Activated B cell treated with CpG ODN at 0.5 μM for 24 hours (primary cell): ENCODE measurements around the gene KIAA0825. TPM values are rescaled to one million over a fixed set of nuclear protein-coding genes. Genes with fewer than 3 reads are reported as not detected.
"Not testable (repeated sequence)": the region's sequence is repeated elsewhere in the genome, so short reads cannot be mapped to it uniquely, and the experiment has no call there.

Source experiments
- ATAC-seq: fragments of 200-7000 bp; cut with Tn5 transposase; one replicate; pipeline ENCODE4 v1.10.0; 2021; ENCODE audit warnings: low read depth, mild to moderate bottlenecking, moderate library complexity
- CTCF ChIA-PET: fragments of 350-600 bp; sonication (Branson Sonifier 250); formaldehyde crosslinking; loops from one replicate; lab custom pipeline; 2021; ENCODE audit warnings: antibody characterized with exemption; lab: Charles Lee
- POLR2A ChIA-PET: fragments of 350-600 bp; sonication (Branson Sonifier 250); formaldehyde crosslinking; loops from one replicate; lab custom pipeline; 2021; ENCODE audit warnings: antibody characterized with exemption; lab: Charles Lee
- DNase-seq: peaks from one replicate; pipeline ENCODE4 v3.0.0; 2022
- H3K27ac Mint-ChIP-seq: one replicate; pipeline ENCODE4 v1.8.0; 2020; ENCODE audit warnings: mixed read lengths
- H3K27me3 Mint-ChIP-seq: one replicate; pipeline ENCODE4 v1.8.0; 2021; ENCODE audit warnings: mixed read lengths
- H3K36me3 Mint-ChIP-seq: one replicate; pipeline ENCODE4 v1.8.0; 2021; ENCODE audit warnings: low read depth, mixed read lengths
- H3K4me1 Mint-ChIP-seq: one replicate; pipeline ENCODE4 v1.8.0; 2021; ENCODE audit warnings: mixed read lengths
- H3K4me3 Mint-ChIP-seq: one replicate; pipeline ENCODE4 v1.8.0; 2020; ENCODE audit warnings: mild to moderate bottlenecking, mixed read lengths
- H3K9me3 Mint-ChIP-seq: one replicate; pipeline ENCODE4 v1.8.0; 2020; ENCODE audit warnings: mixed read lengths
- CTCF ChIP-seq: fragments of 200-600 bp; IDR thresholded peaks from one replicate; pipeline ENCODE4 v1.8.0; 2022; ENCODE audit warnings: antibody characterized with exemption, mild to moderate bottlenecking
- intact Hi-C: fragments of 100-400 bp; cut with micrococcal nuclease; formaldehyde crosslinking; loops from one replicate; pipeline ENCODE4 v1.15.1; 2024
- total RNA-seq: library from RNA; stranded (reverse); gene quantifications from 2 replicates; pipeline ENCODE4 v1.2.3, GENCODE V29; 2022

Gene KIAA0825
- total RNA-seq, 1 donor from 2014 or later = 2.3 TPM

- H3K9me3 Mint-ChIP-seq = no peaks in the 10 kb centered on the region
- DNase-seq = no peak
- TF ChIP-seq CTCF = no peak
- CTCF ChIA-PET = no interaction called here
- no peaks in the 10 kb centered on the region for H3K4me1 Mint-ChIP-seq
- no peak overlapping the region for H3K27ac Mint-ChIP-seq
- POLR2A ChIA-PET = no interaction called here
- no peaks in the 10 kb centered on the region for H3K27me3 Mint-ChIP-seq
- H3K36me3 Mint-ChIP-seq = no peaks in the 10 kb centered on the region
- ATAC-seq = no peak
- intact Hi-C loops = no loop called here
- H3K4me3 Mint-ChIP-seq = no peak overlapping the region
Measured at GRCh38 chr5:94157704-94158539, 460.5 kb downstream of the KIAA0825 start.

- H3K27me3 Mint-ChIP-seq = peaks cover 5% of the 10 kb centered on the region
- ATAC-seq (no peak), DNase-seq (no peak)
- ChIA-PET POLR2A (no interaction called here), CTCF (no interaction called here)
- no peak overlapping the region for H3K27ac Mint-ChIP-seq
- no peaks in the 10 kb centered on the region for H3K4me1 Mint-ChIP-seq
- no peaks in the 10 kb centered on the region for H3K9me3 Mint-ChIP-seq
- no peaks in the 10 kb centered on the region for H3K36me3 Mint-ChIP-seq
- no peak overlapping the region for H3K4me3 Mint-ChIP-seq
- intact Hi-C loops = no loop called here
- no peak for TF ChIP-seq CTCF
Measured at GRCh38 chr5:94154672-94155071, 463.7 kb downstream of the KIAA0825 start.

GRCh38 chr5:94153736-94154450 lies 464.5 kb downstream of the KIAA0825 start:
- Mint-ChIP-seq H3K36me3 (no peaks in the 10 kb centered on the region), H3K27ac (no peak overlapping the region), H3K4me1 (no peaks in the 10 kb centered on the region), H3K27me3 (peaks cover 5% of the 10 kb centered on the region), H3K4me3 (no peak overlapping the region), H3K9me3 (no peaks in the 10 kb centered on the region)
- ATAC-seq (no peak), DNase-seq (no peak)
- ChIA-PET CTCF (no interaction called here), POLR2A (no interaction called here)
- no peak for TF ChIP-seq CTCF
- intact Hi-C loops = no loop called here

GRCh38 chr5:94143621-94144020 lies 474.8 kb downstream of the KIAA0825 start:
- Mint-ChIP-seq H3K9me3 (peaks cover 32% of the 10 kb centered on the region), H3K27me3 (peaks cover 13% of the 10 kb centered on the region)
- CTCF ChIA-PET, H3K36me3 Mint-ChIP-seq, H3K27ac Mint-ChIP-seq, H3K4me1 Mint-ChIP-seq, H3K4me3 Mint-ChIP-seq, POLR2A ChIA-PET, ATAC-seq, DNase-seq, intact Hi-C loops: not testable (repeated sequence)

GRCh38 chr5:94140300-94140699 lies 478.1 kb downstream of the KIAA0825 start:
- peaks cover 1% of the 10 kb centered on the region for H3K36me3 Mint-ChIP-seq
- POLR2A ChIA-PET = no interaction called here

More at GRCh38 chr5:94140300-94140699, 478.1 kb downstream of the KIAA0825 start:
- H3K4me3 Mint-ChIP-seq = no peak overlapping the region
- DNase-seq (no peak), ATAC-seq (no peak)
- H3K9me3 Mint-ChIP-seq = peaks cover 30% of the 10 kb centered on the region
- peaks cover 21% of the 10 kb centered on the region for H3K27me3 Mint-ChIP-seq
- H3K4me1 Mint-ChIP-seq = no peaks in the 10 kb centered on the region
- CTCF ChIA-PET = no interaction called here
- no peak overlapping the region for H3K27ac Mint-ChIP-seq
- intact Hi-C loops = no loop called here
- TF ChIP-seq CTCF = no peak
